Sigmoid colon (tissue), 7 donors: ENCODE measurements around the gene TMEM243. TPM values are rescaled to one million over a fixed set of nuclear protein-coding genes. Genes with fewer than 3 reads are reported as not detected.

ENCODE experiments used
- DNase-seq: peaks from one replicate; pipeline ENCODE4 v3.0.0-alpha.2; 2019
- H3K27ac ChIP-seq, 4 donors: fragments of 200-600 bp; sonication (generic); one replicate each; pipeline ENCODE4 v1.5.1; 2016 to 2019; ENCODE audit warnings: mild to moderate bottlenecking in 1 of 4
- H3K27me3 ChIP-seq, 3 donors: fragments of 200-600 bp; sonication (generic); one replicate each; pipeline ENCODE4 v1.5.1; 2019; ENCODE audit warnings: mild to moderate bottlenecking in 1 of 3
- H3K36me3 ChIP-seq, 4 donors: fragments of 200-600 bp; sonication (generic); one replicate each; pipeline ENCODE4 v1.5.1; 2016 to 2019
- H3K4me1 ChIP-seq, 4 donors: fragments of 200-600 bp; sonication (generic); one replicate each; pipeline ENCODE4 v1.5.1; 2017 to 2019
- H3K4me3 ChIP-seq, 4 donors: fragments of 200-600 bp; sonication (generic); one replicate each; pipeline ENCODE4 v1.5.1; 2017 to 2019; ENCODE audit warnings: mild to moderate bottlenecking in 2 of 4, moderate library complexity in 1 of 4
- H3K9me3 ChIP-seq, 4 donors: fragments of 200-600 bp in 3 of 4; sonication (generic) in 3 of 4; one replicate each; pipeline versions ENCODE4 v1.5.1 to v1.6.1; 2013 to 2019
- EP300 ChIP-seq, 4 donors: sonication (generic); formaldehyde crosslinking; IDR thresholded peaks; one replicate each; pipeline ENCODE4 v1.6.1; 2017; ENCODE audit warnings: antibody characterized with exemption in 4 of 4
- POLR2A ChIP-seq, 2 donors: fragments of 450-650 bp; IDR thresholded peaks; one replicate each; pipeline ENCODE4 v1.6.1; 2016; ENCODE audit warnings: antibody characterized with exemption in 2 of 2, mild to moderate bottlenecking in 2 of 2, moderate library complexity in 2 of 2
- POLR2AphosphoS5 ChIP-seq, 4 donors: sonication (generic); formaldehyde crosslinking; IDR thresholded peaks; one replicate each; pipeline ENCODE4 v1.6.1; 2017; ENCODE audit warnings: antibody characterized with exemption in 4 of 4
- WGBS, 2 donors: extraction: QIAGEN DNeasy Blood & Tissue Kit; methylation state at CpG; one replicate each; pipeline ENCODE4 v1.1.7; 2013; 5-methylcytosine and 5-hydroxymethylcytosine counted together
- intact Hi-C: fragments of 100-400 bp; cut with DNase I; formaldehyde crosslinking; loops from one replicate; pipeline ENCODE4 v1.15.1; 2023
- polyA plus RNA-seq, 3 donors: library from polyadenylated mRNA; stranded (reverse); fragments of 200-250 nt; gene quantifications; one replicate each; pipeline ENCODE4 v1.2.3, GENCODE V29; 2013
- total RNA-seq, 4 donors: library from RNA; depleted of rRNA; stranded (reverse); fragments of >200 nt; gene quantifications; one replicate each; pipeline ENCODE4 v1.1.0, GENCODE V29; 2016
- TF ChIP-seq, protein P1 (sequence below), 4 experiments: fragments of 450-650 bp in 3 of 4; fragments of 200-600 bp in 1 of 4; IDR thresholded peaks; one replicate each; pipeline ENCODE4 v1.5.1; 2016 to 2019; ENCODE audit warnings: antibody characterized with exemption in 4 of 4, mild to moderate bottlenecking in 3 of 4, moderate library complexity in 2 of 4
- donor health status: healthy with polysubstance abuse.
- donor health status: Bipolar disorder and iron deficiency.
- donor health status: healthy.

The TMEM243 gene
- total and polyA plus RNA-seq, 7 donors = 10.6 to 37.7 (median 29.4) TPM

DNA sequence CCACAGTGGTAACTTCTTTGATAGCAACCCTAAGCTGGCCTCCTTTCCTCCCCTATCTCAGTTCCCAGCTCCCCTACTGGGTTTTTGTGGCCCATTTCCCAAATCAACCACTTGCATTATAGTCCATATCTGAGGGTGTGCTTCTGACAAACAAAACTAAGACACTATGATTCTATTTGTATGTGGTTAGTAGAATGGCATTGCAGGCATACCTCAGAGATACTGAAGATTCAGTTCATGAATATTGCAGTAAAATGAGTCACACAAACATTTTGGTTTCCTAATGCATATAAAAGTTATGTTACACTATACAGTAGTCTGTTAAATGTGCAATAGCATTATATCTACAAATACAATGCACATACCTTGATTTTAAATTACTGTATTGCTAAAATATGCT lies 15.4 kb upstream of the TMEM243 start:
- Histone ChIP-seq H3K9me3 (no peaks in the 10 kb centered on the region), H3K27me3 (no peaks in the 10 kb centered on the region), H3K4me1 (peaks cover 0 to 5% (median 2%) of the 10 kb centered on the region in 4 donors), H3K4me3 (no peak overlapping the region), H3K36me3 (no peaks in the 10 kb centered on the region), H3K27ac (no peak overlapping the region)
- TF ChIP-seq, protein P1, sequence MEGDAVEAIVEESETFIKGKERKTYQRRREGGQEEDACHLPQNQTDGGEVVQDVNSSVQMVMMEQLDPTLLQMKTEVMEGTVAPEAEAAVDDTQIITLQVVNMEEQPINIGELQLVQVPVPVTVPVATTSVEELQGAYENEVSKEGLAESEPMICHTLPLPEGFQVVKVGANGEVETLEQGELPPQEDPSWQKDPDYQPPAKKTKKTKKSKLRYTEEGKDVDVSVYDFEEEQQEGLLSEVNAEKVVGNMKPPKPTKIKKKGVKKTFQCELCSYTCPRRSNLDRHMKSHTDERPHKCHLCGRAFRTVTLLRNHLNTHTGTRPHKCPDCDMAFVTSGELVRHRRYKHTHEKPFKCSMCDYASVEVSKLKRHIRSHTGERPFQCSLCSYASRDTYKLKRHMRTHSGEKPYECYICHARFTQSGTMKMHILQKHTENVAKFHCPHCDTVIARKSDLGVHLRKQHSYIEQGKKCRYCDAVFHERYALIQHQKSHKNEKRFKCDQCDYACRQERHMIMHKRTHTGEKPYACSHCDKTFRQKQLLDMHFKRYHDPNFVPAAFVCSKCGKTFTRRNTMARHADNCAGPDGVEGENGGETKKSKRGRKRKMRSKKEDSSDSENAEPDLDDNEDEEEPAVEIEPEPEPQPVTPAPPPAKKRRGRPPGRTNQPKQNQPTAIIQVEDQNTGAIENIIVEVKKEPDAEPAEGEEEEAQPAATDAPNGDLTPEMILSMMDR (IDR thresholded peaks at IDR 0.05) = no peak
- TF ChIP-seq EP300 (IDR thresholded peaks at IDR 0.05) (no peak), POLR2A (IDR thresholded peaks at IDR 0.05) (no peak), POLR2AphosphoS5 (IDR thresholded peaks at IDR 0.05) (no peak)
- intact Hi-C loops = loop anchor here (5.0 kb wide), 1 partner anchor 298 kb away; no protein-coding TSS in a partner anchor
- no peak for DNase-seq

DNA sequence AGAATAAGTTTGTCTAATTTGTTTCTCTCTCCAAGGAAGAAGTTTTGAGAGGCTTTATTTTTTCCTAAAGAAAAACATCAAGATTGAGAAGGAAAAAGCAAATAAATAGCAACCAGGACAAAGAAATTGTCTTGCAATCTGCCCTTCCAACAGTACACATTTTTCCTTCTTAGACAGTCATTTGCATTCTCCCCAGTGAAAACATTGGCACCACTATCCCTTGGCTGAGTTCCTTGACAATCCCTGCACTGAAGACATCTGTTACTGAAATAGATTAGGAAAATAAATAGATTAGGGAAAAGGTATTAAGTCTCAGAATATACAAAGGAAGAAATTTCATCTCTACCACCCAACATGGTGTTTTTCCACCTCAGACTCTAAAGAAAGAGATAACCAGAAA lies 12.2 kb upstream of the TMEM243 start:
- no peaks in the 10 kb centered on the region for H3K9me3 ChIP-seq
- TF ChIP-seq, protein P1 (IDR thresholded peaks at IDR 0.05) = no peak
- TF ChIP-seq POLR2A (IDR thresholded peaks at IDR 0.05) (no peak), EP300 (IDR thresholded peaks at IDR 0.05) (no peak), POLR2AphosphoS5 (IDR thresholded peaks at IDR 0.05) (no peak)
- no peaks in the 10 kb centered on the region for H3K36me3 ChIP-seq
- intact Hi-C loops = no loop called here
- no peak overlapping the region for H3K27ac ChIP-seq
- H3K4me1 ChIP-seq = peaks cover 0 to 5% (median 2%) of the 10 kb centered on the region in 4 donors
- DNase-seq = no peak
- no peaks in the 10 kb centered on the region for H3K27me3 ChIP-seq
- H3K4me3 ChIP-seq = no peak overlapping the region

DNA sequence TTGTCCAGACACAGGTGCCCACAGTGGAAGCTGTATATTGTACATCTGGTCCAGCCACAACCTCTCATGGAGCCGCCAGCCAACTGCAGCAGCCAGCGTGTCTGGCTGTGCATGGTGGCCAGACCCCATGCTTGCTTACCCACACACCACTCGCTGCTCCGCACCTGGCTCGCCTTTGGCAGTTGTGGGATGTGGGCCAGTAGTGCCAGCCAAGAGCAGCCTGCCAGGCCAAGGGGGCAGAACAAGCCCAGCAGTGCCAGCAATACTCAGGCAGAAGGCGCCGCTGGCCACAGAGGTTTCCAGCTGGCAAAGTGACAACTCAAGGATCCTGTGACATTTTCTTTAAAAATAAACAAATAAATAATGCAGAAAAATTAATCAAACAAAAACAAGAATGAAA lies 11.7 kb upstream of the TMEM243 start:
- Histone ChIP-seq H3K4me3 (no peak overlapping the region), H3K9me3 (no peaks in the 10 kb centered on the region), H3K36me3 (no peaks in the 10 kb centered on the region), H3K27ac (no peak overlapping the region), H3K4me1 (peaks cover 0 to 5% (median 2%) of the 10 kb centered on the region in 4 donors), H3K27me3 (no peaks in the 10 kb centered on the region)
- no peak for TF ChIP-seq POLR2A (IDR thresholded peaks at IDR 0.05)
- no peak for TF ChIP-seq EP300 (IDR thresholded peaks at IDR 0.05)
- TF ChIP-seq, protein P1 (IDR thresholded peaks at IDR 0.05) = no peak
- no peak for TF ChIP-seq POLR2AphosphoS5 (IDR thresholded peaks at IDR 0.05)
- 85 to 88% methylated on average over 7 of the region's 7 CpGs for WGBS, 2 donors
- no peak for DNase-seq
- intact Hi-C loops = no loop called here

DNA sequence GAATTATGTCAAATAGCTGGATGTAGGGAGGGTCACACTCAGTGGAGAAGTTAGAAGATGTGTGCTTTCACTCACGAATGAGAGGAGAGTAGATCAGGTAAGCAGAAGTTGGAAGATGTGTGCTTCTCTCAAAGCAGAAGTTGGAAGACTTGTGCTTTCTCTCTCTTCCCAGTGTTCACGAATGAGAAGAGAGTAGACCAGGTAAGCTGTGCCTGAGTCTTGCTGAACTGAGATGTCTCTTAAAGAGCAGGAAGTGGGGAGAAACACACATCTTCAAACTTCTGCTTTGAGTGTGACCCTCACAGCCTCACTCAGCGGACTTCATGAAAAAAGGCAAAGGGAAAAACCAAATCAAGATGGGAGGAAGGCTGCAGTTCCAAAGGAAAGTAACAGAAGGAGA lies 7.0 kb upstream of the TMEM243 start:
- WGBS, 2 donors = 58 to 81% methylated on average over 3 of the region's 3 CpGs
- Histone ChIP-seq H3K27me3 (no peaks in the 10 kb centered on the region), H3K4me1 (peaks cover 0 to 5% (median 2%) of the 10 kb centered on the region in 4 donors), H3K36me3 (no peaks in the 10 kb centered on the region), H3K27ac (no peak overlapping the region), H3K4me3 (no peak overlapping the region), H3K9me3 (no peaks in the 10 kb centered on the region)
- intact Hi-C loops = no loop called here
- no peak for DNase-seq
- no peak for TF ChIP-seq EP300 (IDR thresholded peaks at IDR 0.05)
- TF ChIP-seq, protein P1 (IDR thresholded peaks at IDR 0.05) = no peak
- TF ChIP-seq POLR2AphosphoS5 (IDR thresholded peaks at IDR 0.05) = no peak
- TF ChIP-seq POLR2A (IDR thresholded peaks at IDR 0.05) = no peak

DNA sequence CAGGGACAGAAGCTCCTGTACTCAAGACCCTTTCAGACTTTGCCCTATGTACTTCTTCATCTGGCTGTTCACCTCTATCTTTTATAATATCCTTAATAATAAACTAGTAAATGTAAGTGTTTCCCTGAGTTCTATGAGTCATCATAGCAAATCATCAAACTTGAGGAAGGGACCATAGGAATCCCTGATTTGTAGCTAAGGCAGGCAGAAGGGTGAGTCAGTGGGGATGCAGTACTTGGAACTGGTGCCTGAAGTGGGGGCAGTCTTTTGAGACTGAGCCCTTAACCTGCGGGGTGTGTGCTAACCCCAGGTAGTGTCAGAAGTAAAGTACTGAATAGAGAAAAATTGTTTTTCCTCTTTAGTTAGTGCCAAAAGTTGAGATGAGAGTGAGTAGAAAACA lies 6.2 kb upstream of the TMEM243 start:
- intact Hi-C loops = no loop called here
- Histone ChIP-seq H3K27me3 (no peaks in the 10 kb centered on the region), H3K36me3 (no peaks in the 10 kb centered on the region), H3K4me1 (peaks cover 0 to 7% (median 6%) of the 10 kb centered on the region in 4 donors), H3K27ac (no peak overlapping the region), H3K9me3 (no peaks in the 10 kb centered on the region), H3K4me3 (no peak overlapping the region)
- WGBS, 2 donors = 79 to 89% methylated on average over 1 of the region's 1 CpG
- no peak for DNase-seq
- no peak for TF ChIP-seq POLR2A (IDR thresholded peaks at IDR 0.05)
- TF ChIP-seq EP300 (IDR thresholded peaks at IDR 0.05) = no peak
- TF ChIP-seq, protein P1 (IDR thresholded peaks at IDR 0.05) = no peak
- TF ChIP-seq POLR2AphosphoS5 (IDR thresholded peaks at IDR 0.05) = no peak
